Stimulated activated naive CD8-positive, alpha-beta T cell treated with anti-CD3 and anti-CD28 coated beads, Interleukin-15, amount 100 ng/mL, for 72 hours (primary cell): ENCODE measurements around the gene LTBP3.

Source experiments
- ATAC-seq: fragments of 150-1000 bp; cut with Tn5 transposase; 2 replicates; pipeline ENCODE4 v1.10.0; 2021; ENCODE audit warnings: mild to moderate bottlenecking, moderate library complexity
- DNase-seq, 2 donors: peaks; one replicate each; pipeline ENCODE4 v3.0.0; 2021 to 2022
- H3K27ac Mint-ChIP-seq, 2 donors: one replicate each; pipeline ENCODE4 v1.8.0; 2022; ENCODE audit warnings: mild to moderate bottlenecking in 2 of 2, mixed read lengths in 2 of 2, moderate library complexity in 2 of 2
- H3K27me3 Mint-ChIP-seq: one replicate; pipeline ENCODE4 v1.8.0; 2022; ENCODE audit warnings: mixed read lengths
- H3K4me1 Mint-ChIP-seq: one replicate; pipeline ENCODE4 v1.8.0; 2022; ENCODE audit warnings: mild to moderate bottlenecking, mixed read lengths
- H3K4me3 Mint-ChIP-seq, 2 donors: one replicate each; pipeline ENCODE4 v1.8.0; 2022; ENCODE audit warnings: mild to moderate bottlenecking in 2 of 2, mixed read lengths in 2 of 2, moderate library complexity in 1 of 2
- H3K9me3 Mint-ChIP-seq, 2 donors: one replicate each; pipeline ENCODE4 v1.8.0; 2022; ENCODE audit warnings: mixed read lengths in 2 of 2

LTBP3 gene

DNA sequence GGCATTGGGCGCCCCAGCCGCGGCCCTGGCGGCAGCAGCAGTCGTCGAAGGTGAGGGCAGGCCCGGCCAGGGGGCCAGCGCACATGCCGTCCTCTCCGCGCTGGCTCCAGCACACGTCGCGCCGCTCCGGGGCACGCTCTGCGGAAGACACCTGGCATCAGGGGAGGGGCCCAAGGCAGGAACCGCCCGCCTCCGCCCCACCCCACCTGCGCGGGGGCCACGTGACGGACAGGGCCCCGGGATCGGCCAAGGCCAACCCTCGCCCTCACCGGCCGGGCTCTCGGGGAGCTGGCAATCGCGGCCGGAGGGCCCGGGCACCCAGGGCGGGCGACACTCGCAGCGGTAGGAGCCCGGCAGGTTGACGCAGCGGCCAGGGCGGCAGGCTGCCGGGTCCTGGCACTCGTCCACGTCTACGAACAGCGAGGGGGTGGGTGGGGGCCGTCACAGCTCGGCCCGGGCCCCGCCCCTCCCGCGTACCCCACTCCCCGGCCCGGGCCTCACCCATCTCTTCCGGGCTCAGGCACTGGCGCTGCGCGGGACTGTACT lies 18.3 kb downstream of the LTBP3 start:
- peaks cover 22% of the 10 kb centered on the region for H3K4me1 Mint-ChIP-seq
- H3K4me3 Mint-ChIP-seq, result peak overlapping the region; percentile 85
- DNase-seq, result no peak
- no peaks in the 10 kb centered on the region for H3K9me3 Mint-ChIP-seq
- H3K27ac Mint-ChIP-seq, result no peak overlapping the region
- no peaks in the 10 kb centered on the region for H3K27me3 Mint-ChIP-seq
- ATAC-seq, result peak; percentile 82

DNA sequence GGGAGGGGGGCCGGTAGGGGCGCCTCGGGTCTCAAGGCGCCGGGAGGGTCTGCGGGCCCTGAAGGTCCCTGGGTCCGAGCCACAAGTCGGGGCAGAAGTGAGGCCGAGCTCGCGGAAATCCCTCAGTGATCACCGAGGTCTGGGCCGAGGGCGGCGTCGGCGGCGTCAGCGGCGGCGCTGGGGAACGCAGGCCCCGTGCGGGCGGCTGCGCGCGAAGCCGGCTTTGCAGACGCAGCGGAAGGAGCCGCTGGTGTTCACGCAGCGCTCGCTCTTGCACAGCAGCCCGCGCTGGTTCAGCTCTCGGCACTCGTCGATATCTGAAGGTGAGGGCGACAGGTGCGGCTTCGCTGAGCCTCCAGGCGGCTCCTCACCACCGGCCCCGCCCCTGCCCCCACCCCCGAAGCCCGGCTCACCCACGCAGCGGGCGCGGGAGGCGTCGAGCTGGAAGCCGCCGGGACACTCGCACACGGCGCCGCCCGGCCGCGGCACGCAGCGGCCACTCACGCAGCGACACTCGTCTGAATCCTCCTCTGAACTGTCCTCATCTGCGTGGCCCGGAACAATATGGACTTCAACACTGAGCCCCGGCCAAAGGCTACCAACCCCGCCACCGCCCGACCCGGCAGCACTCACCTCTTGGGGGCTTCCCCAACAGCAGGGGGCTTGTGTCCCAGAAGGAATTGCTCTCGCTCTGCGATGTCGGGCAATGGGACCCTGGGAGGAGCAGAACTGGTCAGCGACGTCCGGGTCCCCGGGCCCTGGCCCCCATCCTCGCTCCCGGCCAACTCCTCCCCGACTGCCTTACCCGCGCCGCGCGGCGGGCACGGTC lies 19.0 kb downstream of the LTBP3 start:
- peak overlapping the region in 1 of 2 donors; percentile 13 for H3K4me3 Mint-ChIP-seq
- DNase-seq (no peak), ATAC-seq (no peak)
- H3K27ac Mint-ChIP-seq, result no peak overlapping the region
- H3K27me3 Mint-ChIP-seq, result no peaks in the 10 kb centered on the region
- H3K9me3 Mint-ChIP-seq, result no peaks in the 10 kb centered on the region
- peaks cover 22% of the 10 kb centered on the region for H3K4me1 Mint-ChIP-seq

DNA sequence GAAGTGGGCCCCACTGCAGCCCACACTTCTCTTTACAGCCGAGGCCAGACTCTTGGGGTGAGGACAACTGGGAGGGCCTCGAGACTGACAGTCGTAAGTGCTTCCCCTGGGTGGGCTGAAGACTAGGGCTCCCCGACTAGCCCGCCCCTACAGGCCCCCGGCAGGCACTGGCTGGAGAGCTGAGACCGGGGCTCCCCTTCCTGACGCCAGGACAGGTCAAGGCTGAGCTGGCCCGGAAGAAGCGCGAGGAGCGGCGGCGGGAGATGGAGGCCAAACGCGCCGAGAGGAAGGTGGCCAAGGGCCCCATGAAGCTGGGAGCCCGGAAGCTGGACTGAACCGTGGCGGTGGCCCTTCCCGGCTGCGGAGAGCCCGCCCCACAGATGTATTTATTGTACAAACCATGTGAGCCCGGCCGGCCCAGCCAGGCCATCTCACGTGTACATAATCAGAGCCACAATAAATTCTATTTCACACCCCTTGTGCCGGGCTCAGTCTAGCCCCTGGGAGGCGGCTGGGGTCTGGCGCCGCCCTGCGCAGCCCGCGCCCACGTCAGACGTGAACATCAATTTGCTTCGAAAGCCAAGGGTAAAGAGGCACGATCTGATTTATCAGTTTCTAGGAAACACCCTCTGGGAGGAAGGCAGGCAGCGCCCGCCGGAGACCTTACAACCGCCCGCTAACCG lies 19.8 kb downstream of the LTBP3 start:
- H3K4me3 Mint-ChIP-seq, result peak overlapping the region in 1 of 2 donors; percentile 8
- no peak overlapping the region for H3K27ac Mint-ChIP-seq
- ATAC-seq (no peak), DNase-seq (no peak)
- no peaks in the 10 kb centered on the region for H3K27me3 Mint-ChIP-seq
- H3K4me1 Mint-ChIP-seq, result peaks cover 22% of the 10 kb centered on the region
- no peaks in the 10 kb centered on the region for H3K9me3 Mint-ChIP-seq

DNA sequence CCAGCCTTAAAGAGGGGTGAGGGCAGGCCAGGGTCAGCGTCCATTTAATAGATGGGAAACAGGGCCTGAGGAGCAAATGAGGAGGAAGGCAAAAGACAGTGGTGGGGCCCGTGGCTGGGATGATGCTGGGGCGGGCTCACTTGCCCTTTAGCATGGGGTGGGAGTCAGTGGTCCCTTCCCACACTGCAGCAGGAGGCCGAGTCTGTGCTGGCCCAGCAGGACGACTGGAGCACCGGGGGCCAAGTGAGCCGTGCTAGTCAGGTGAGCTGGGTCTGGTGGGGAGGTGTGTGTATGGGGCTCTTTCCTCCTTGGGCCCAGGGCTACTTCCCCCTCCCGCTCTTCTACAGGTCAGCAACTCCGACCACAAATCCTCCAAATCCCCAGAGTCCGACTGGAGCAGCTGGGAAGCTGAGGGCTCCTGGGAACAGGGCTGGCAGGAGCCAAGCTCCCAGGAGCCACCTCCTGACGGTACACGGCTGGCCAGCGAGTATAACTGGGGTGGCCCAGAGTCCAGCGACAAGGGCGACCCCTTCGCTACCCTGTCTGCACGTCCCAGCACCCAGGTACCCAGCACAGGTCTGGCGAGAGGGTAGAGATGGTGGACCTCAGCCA lies 20.4 kb downstream of the LTBP3 start:
- Mint-ChIP-seq H3K27ac (peak overlapping the region in 1 of 2 donors; percentile 19), H3K4me3 (peak overlapping the region in 1 of 2 donors; percentile 8), H3K9me3 (no peaks in the 10 kb centered on the region), H3K27me3 (no peaks in the 10 kb centered on the region), H3K4me1 (peaks cover 22% of the 10 kb centered on the region)
- DNase-seq, result no peak
- ATAC-seq, result no peak

DNA sequence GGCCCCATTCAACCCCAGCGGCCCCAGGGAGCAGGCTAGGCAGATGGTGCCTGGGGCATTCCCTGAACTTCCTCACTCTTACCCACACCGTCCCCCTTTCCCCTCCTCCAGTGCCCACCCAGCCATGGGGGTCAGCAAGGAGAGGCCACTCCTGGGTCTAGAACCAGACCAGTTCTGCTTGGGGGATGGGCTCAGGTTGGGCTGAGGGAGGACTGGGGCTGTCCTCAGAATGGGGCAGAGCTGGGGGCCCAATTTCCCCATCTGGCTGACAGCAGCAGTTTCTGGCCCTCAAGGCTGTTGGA lies 20.9 kb downstream of the LTBP3 start:
- Mint-ChIP-seq H3K9me3 (no peaks in the 10 kb centered on the region), H3K27ac (no peak overlapping the region), H3K27me3 (no peaks in the 10 kb centered on the region), H3K4me1 (peaks cover 22% of the 10 kb centered on the region), H3K4me3 (no peak overlapping the region)
- no peak for ATAC-seq
- no peak for DNase-seq

DNA sequence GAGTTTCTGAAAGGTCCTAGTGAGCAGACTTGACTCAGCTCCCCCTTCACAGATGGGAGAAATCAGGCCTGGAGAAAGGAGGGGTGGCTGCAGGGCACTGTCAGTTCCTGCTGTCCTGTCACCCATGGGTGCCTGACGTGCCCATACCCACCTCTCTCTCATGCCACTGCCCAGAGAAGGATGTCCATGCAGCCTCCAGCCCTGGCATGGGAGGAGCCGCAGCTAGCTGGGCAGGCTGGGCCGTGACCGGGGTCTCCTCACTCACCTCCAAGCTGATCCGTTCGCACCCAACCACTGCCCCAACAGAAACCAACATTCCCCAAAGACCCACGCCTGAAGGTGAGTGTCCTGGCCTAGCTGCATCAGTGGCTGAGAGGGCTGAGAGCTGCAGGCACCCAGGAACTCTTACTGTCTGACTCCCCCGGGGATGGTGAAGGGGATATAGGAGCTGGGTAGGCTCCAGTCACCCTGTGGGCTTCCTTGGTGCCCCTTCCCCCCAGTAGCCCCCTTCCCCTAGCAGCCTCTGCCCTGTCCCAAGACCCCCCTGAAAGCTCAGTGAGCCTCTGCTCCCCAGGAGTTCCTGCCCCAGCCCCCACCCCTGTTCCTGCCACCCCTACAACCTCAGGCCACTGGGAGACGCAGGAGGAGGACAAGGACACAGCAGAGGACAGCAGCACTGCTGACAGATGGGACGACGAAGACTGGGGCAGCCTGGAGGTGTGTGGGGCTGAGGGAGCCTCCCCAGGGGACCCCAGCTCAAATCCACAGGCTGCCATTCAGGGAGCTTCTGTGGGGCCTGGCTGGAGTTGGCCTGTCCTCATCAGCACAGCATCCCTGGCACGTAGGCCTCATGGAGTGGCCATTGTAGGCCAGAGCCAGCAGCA lies 21.5 kb downstream of the LTBP3 start:
- H3K9me3 Mint-ChIP-seq, result no peaks in the 10 kb centered on the region
- peaks cover 16% of the 10 kb centered on the region for H3K4me1 Mint-ChIP-seq
- no peak for ATAC-seq
- no peaks in the 10 kb centered on the region for H3K27me3 Mint-ChIP-seq
- no peak for DNase-seq
- peak overlapping the region in 1 of 2 donors; percentile 49 for H3K27ac Mint-ChIP-seq
- H3K4me3 Mint-ChIP-seq, result no peak overlapping the region

DNA sequence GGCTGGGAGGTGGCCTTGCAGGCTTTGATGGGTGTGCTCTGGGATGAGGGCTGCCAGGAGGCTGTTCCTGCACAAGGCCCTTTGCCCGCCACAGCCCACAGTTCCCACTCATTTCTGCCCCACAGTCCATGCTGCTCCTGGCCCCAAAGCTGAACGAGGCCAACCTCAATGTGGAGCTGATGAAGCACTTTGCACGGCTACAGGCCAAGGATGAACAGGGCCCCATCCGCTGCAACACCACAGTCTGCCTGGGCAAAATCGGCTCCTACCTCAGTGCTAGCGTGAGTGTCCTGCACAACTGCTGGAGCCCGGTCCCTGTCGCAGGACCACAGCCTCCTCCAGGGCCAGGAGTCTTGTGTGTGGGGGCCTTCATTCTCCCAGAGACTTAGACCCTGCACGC lies 23.1 kb downstream of the LTBP3 start:
- no peak overlapping the region for H3K4me3 Mint-ChIP-seq
- peak overlapping the region in 1 of 2 donors; percentile 86 for H3K27ac Mint-ChIP-seq
- ATAC-seq, result no peak
- no peaks in the 10 kb centered on the region for H3K27me3 Mint-ChIP-seq
- H3K9me3 Mint-ChIP-seq, result no peaks in the 10 kb centered on the region
- no peak for DNase-seq
- H3K4me1 Mint-ChIP-seq, result peaks cover 12% of the 10 kb centered on the region

DNA sequence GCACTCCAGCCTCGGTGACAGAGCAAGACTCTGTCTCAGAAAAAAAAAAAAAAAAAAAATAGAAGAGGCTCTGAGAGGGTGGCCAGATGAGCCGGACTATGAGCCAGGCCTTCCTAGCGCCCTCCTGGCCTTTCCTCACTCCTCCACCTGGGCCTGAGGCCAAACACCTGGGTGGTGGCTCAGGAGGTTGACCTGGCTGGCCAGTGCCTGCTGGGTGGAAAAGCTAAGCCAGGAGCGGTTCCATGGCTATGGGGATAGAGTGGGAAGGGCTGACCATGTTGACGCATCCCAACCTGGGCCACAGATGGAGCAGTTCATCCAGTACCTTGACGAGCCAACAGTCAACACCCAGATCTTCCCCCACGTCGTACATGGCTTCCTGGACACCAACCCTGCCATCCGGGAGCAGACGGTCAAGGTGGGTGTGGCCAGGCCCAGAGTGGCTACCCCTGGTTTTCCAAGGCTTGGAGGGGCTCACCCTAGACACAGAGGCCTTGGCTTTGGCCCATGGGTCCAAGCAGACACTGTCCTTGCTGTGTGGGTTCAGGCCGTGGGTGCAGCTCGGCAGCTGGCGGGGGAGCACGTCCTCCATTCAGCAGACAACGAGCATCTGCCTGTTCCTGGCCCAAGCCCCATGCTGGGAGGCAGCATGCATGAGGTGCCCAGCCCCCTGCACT lies 25.6 kb downstream of the LTBP3 start:
- no peak for ATAC-seq
- DNase-seq, result no peak

DNA sequence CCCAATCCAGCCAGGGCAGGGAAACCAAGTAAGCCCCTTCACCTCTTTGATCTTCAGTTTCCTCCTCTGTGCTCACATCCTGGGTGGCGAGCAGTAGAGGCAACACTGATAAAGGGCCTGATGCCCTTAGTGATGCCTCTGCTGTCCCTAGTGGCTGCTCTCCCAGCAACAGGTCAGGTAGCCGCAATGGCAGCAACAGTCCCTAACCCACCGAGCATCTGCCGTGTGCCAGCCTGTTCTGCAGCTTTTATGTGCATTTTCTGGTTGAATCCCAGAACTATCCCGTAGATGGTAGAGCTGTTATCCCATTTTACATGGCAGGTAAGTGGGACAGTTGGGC lies 28.0 kb downstream of the LTBP3 start:
- no peak for DNase-seq
- Mint-ChIP-seq H3K4me3 (no peak overlapping the region), H3K27ac (peak overlapping the region; percentile 5 to 48), H3K9me3 (no peaks in the 10 kb centered on the region), H3K27me3 (no peaks in the 10 kb centered on the region), H3K4me1 (peaks cover 47% of the 10 kb centered on the region)
- ATAC-seq, result peak; percentile 82

More for the DNA sequence above, 25.6 kb downstream of the LTBP3 start:
- peaks cover 29% of the 10 kb centered on the region for H3K4me1 Mint-ChIP-seq
- no peak overlapping the region for H3K27ac Mint-ChIP-seq
- H3K4me3 Mint-ChIP-seq, result no peak overlapping the region
- no peaks in the 10 kb centered on the region for H3K9me3 Mint-ChIP-seq
- H3K27me3 Mint-ChIP-seq, result no peaks in the 10 kb centered on the region

DNA sequence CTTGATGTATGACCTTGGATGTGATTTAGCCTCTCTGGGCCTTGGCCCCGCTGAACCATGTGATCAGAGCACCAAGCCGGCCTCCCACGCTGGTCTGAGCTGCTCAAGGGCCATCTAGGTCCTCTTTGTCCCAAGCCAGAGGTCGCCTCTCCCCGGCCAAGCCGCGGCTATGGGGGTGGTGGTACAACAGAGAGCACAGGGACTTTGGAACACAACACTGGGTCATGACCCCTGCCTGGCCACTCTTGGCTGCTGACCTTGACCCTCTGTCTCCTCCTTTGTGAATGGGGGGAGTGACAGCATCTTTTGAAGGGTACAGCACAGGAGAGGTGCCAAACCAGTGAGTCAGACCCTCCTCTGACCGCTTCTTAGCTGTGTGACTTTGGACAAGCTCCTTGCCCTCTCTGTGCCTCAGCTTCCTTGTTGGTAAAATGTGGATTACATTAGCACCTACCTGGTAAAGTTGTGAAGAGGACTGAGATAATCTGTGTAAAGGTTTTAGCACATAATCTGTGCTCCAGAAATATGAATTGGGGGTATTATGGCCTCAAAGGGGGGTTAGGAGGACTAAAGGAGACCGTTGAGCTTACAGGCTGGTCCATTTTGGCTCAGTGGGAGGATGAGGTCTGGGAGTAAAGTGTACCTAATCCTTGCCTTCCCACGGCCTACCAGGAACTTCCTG lies 28.5 kb downstream of the LTBP3 start:
- Mint-ChIP-seq H3K27me3 (no peaks in the 10 kb centered on the region), H3K4me3 (no peak overlapping the region), H3K27ac (peak overlapping the region; percentile 48 to 79), H3K9me3 (no peaks in the 10 kb centered on the region), H3K4me1 (peaks cover 48% of the 10 kb centered on the region)
- DNase-seq, result no peak
- no peak for ATAC-seq

DNA sequence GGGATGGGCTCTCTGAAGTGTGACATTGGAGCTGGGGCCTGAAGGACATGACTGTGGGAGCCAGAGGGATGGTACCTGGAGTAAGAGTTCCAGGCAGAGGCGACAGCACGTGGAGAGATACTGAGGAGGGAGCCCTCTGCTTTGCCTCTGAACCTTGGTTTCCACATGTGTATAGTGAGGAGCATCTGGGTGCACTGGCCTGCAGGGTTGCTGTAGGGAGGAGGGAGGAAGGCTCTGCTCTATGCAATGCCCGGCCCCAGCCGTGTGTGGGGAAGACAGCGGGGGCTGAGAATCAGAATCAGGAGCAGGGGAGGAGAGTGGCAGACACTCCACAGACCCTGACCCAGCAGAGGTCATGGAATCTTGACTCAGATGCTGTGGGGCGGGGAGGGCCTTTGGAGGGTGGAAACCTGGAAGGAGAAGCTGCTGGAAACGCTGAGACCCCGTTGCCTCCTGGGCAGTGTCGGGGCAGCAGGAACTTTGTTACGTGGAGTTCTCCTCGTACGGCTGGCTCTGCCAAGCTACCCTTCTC lies 29.3 kb downstream of the LTBP3 start:
- DNase-seq, result no peak
- Mint-ChIP-seq H3K4me1 (peaks cover 56% of the 10 kb centered on the region), H3K27ac (no peak overlapping the region), H3K27me3 (no peaks in the 10 kb centered on the region), H3K4me3 (no peak overlapping the region), H3K9me3 (no peaks in the 10 kb centered on the region)
- no peak for ATAC-seq

DNA sequence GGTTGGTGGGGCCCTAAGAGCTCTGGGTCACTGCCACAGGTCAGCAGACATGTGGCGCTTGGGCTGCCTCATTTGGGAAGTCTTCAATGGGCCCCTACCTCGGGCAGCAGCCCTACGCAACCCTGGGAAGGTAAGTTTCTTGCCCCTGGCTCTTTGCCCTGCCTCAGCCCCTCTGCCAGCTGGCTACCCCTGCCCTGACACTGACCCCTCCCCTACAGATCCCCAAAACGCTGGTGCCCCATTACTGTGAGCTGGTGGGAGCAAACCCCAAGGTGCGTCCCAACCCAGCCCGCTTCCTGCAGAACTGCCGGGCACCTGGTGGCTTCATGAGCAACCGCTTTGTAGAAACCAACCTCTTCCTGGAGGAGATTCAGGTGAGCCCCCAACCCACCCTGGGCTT lies 31.4 kb downstream of the LTBP3 start:
- peaks cover 77% of the 10 kb centered on the region for H3K4me1 Mint-ChIP-seq
- no peak for ATAC-seq
- H3K4me3 Mint-ChIP-seq, result peak overlapping the region; percentile 58 to 89
- H3K27me3 Mint-ChIP-seq, result no peaks in the 10 kb centered on the region
- DNase-seq, result no peak
- no peaks in the 10 kb centered on the region for H3K9me3 Mint-ChIP-seq
- peak overlapping the region in 1 of 2 donors; percentile 89 for H3K27ac Mint-ChIP-seq

DNA sequence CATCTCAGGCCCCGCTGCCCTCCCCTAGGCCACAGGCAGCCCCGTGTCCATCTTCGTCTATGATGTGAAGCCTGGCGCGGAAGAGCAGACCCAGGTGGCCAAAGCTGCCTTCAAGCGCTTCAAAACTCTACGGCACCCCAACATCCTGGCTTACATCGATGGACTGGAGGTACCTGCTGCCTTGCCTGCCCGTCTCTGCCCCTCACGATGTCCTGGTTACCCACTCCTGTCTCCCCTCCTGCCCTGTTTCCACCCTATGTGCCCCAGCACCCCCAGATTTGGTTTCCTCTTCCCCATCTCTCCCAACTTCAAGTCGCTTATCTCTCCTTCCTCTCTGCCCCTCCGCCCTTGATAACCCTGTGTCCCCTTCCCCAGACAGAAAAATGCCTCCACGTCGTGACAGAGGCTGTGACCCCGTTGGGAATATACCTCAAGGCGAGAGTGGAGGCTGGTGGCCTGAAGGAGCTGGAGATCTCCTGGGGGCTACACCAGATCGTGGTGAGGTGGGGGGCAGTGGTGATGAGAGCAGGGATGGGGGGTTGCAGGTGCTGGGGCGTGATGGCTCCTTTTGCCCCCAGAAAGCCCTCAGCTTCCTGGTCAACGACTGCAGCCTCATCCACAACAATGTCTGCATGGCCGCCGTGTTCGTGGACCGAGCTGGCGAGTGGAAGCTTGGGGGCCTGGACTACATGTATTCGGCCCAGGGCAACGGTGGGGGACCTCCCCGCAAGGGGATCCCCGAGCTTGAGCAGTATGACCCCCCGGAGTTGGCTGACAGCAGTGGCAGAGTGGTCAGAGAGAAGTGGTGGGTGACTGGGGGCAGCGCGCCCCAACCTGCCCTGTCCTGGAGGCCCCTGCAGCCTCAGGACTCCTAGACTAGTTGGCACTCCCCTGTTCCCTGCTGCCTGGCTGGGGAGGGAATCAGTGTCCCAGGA lies 32.3 kb downstream of the LTBP3 start:
- Mint-ChIP-seq H3K9me3 (no peaks in the 10 kb centered on the region), H3K4me1 (peaks cover 81% of the 10 kb centered on the region), H3K4me3 (peak overlapping the region; percentile 89 to 91), H3K27me3 (no peaks in the 10 kb centered on the region), H3K27ac (peak overlapping the region; percentile 55 to 91)
- peak; percentile 29 for ATAC-seq
- no peak for DNase-seq
